ENCODE data around the gene TFAM.

Gene TFAM

DNA sequence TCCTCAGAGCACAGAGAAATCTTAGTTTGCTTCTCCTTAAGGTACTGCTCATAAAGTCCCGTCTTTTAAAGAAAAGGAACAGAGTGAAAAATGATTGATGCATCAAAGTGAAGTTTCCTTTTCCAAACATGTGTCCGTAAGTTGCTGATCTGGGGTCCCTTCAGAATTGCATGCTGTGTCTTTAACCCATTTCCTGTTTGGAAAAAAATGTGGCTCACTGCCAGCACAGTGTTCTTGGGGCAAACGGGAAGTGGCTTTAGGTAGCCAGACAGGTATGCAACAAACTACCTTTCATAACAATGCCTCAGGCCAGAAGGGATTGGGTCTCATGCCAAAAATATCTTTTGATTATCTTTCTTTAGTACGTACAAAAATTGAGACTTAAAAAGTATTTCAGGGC is 50.9 kb downstream of the TFAM start:
- no peak for DNase-seq

DNA sequence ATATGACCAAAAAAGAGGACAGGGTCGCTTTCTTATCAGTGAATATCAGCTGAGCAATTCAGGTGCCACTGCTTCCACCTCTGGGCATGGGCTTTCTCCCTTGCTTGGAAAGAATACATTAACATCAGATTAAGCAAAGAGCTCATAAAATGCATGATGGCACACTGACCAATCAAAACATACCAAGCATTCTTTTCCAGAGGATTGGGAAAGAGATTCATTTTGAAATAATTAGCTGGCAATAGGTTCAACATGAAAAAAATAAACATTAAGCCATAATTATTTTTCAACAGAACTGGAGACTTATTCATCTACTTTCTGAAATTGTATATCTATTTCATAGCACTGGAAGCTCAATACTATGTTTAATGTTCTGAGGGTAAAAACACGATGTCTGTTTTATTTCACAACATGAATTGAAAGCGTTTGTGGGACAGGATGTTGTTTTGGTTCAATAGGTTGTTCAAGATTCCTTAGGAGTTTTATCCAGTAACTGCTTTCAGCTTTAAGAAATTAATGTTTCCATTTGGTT is 53.2 kb downstream of the TFAM start:
- no peak for DNase-seq

DNA sequence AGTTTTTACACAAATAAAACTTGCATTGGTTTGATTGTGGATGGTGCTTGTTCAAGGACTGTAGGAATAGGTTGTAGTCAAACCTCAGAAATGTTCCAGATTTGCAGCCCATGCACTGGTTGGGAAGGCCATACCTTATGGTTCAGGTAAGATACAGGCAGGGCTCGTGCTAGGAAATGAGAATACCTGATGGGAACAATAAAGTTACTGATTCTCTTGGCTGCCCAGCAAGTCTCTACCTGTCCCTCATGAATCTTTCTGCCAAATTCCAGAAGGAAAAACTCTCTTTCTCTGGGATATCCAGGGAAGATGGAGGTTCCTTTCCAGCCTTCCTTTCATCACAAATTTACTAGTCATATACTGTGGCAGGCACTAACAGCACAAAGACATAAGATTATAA is 53.8 kb downstream of the TFAM start:
- no peak for DNase-seq

DNA sequence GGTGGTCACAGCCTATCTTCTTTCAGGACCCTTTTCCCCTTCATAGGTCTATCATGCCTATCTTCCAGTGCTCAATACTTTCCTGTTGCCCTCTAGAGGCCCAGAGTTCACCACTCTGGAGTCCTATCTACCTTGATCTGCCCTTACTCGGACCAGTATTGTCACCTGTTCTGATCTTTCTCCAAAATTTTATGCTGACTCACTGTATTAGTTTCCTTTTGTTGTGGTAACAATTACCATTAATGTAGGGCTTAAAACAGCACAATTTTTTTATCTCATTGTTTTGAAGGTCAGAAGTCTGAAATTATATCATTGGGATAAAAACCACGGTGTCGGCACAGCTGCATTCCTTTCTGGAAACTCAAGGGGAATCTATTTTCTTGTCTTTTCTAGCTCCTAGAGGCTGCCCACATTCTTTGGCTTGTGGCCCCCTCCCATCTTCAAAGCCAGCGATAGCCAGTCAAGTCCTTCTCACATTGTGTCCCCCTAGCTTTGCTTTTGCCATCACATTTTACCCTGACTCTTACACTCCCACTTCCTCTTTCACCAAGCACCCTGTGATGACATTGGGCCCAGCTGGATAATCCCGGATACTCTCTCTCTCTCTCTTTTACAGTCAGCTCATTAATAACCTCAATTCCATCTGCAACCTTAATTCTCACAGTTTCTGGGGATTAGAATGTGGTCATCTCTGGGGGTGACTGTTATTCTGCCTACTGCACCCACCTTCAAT is 54.6 kb downstream of the TFAM start:
- no peak for DNase-seq

DNA sequence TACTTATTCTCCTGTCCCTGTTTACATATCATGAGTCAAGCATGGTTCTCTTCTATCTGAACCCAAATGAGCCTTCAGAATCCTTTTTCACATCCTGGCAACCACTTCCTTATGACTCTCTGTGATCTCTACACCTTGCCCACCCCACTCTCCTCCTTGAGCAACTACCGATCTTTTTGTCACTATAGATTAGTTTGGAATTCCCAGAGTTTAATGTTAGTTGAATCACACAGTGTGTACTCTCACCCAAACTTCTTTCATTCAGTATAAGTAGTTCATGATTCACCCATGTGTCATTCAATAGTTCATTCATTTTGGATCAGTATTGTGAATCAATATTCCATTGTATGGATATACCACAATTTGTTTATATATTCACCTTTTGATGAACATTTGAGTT is 55.3 kb downstream of the TFAM start:
- no peak for DNase-seq

DNA sequence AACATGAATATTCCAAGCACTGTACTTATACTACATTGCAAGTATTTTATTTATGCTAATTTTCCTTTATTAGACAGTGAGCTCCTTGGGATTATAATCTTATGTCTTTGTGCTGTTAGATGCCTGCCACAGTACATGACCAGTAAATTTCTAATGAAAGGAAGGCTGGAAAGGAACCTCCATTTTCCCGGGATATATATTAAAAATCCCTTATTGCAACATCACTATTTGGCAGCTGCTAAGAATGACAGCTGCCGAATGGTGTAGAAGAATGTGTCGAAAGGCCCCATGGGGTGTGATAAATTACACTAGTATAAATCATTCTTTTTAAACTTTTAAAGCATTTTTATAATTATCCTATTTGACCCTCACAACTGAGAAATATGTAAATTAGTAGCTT is 59.1 kb downstream of the TFAM start:
- no peak for DNase-seq

DNA sequence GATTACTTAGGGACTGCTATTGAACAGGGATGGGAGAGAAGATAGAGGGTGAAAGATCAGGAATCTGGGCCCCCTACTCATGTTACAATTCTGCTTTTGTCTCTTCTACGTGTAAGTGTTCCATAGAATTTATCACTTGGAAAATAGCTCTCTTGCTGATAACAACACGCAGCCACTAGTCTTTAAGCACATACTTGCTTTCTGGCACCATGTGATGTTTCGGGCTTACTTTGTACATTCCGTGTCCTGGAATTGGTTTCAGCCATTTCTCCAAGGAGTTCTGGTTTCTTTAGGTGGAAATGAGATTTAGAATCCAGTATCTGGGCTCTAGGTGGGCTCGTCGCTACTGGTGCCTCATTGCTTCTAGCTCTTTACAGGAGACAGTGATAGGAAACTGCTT is 59.7 kb downstream of the TFAM start:
- DNase-seq, result no peak

DNA sequence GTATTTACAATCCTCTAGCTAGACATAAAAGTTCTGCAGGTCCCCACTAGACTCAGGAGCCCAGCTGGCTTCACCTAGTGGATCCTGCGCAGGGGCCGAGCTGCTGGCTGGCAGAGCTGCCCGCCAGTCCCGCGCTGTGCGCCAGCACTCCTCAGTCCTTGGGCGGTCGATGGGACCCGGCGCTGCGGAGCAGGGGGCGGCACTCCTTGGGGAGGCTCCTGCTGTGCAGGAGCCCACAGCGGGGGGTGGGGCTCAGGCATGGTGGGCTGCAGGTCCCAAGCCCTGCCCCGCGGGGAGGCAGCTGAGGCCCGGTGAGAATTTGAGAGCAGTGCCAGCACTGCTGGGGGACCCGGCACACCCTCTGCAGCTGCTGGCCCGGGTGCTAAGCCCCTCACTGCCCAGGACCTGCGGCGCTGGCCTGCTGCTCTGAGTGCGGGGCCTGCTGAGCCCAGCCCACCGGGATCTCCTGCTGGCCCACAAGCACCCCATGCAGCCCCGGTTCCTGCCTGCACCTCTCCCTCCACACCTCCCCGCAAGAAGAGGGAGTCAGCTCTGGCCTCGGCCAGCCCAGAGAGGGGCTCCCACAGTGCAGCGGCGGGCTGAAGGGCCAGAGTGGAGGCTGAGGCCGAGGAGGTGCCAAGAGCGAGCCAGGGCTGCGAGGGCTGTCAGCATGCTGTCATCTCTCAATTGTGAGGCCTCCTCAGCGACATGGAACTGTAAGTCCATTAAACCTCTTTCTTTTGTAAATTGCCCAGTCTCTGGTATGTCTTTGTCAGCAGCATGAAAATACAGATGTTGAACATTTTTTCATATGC is 63.1 kb downstream of the TFAM start:
- no peak for DNase-seq
